GM12801 (cell line): ENCODE measurements around the gene RINL.

Experiments
- CTCF ChIP-seq: IDR thresholded peaks from one replicate; pipeline ENCODE4 v1.5.1; 2011; ENCODE audit warnings: control low read depth; ENCODE audit not compliant: insufficient read length; ENCODE audit errors: extremely low read depth

RINL gene

DNA sequence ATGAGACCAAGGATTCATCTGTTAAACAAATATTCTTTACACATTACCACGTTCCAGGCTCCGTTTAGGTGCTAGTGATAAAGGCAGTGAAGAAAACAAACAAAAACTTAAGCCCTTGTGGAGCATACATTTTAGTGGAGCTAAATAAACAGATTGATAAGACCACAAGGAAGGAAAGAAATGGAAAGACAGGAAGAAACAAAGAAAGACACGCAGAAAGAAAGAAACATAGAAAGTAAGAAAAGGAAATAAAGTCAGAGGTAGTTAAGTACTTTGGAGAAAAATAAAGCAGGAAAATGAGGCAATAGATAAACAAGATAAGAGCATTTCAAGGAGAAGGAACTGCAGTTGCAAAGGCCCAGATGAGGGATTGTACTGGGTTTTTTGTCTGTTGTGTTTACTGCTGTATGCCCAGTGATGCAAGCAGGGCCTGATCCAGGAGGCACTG lies 22.7 kb upstream of the RINL start:
- TF ChIP-seq CTCF = no peak

- no peak for TF ChIP-seq CTCF
Observed at GRCh38 chr19:38900202-38900629, 22.1 kb upstream of the RINL start.

DNA sequence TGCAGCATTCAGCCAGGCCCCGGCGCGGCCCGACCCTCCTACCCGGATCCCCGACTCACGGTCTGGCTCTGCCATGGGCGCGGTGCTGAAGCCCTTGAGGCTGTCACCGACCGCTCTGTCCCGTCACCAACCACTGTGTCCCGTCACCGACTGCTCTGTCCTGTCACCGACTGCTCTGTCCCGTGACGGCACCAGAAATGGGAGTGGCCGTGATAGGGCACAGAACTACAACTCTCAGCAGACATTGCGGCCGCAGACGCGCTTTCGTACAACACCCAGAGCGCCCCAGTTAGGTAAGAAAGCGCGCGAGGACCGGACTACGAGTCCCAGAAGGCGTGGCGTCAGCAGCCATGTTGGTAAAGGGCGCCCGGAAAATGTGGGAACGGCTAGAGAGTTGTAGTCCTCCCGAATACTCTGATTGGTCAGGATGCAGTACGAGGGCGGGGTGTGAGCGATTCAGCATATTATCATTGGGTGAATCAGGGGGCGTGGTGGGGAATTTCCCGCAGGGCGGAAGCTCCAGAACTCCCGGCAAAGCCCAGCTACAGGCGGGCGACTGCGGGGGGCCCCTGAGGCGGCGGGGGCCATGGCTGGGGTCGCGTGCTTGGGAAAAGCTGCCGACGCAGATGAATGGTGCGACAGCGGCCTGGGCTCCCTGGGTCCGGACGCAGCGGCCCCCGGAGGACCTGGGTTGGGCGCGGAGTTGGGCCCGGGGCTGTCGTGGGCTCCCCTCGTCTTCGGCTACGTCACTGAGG lies 21.5 kb upstream of the RINL start, which contains the start of the genes NFKBIB and SIRT2:
TSS of gene NFKBIB (plus strand) at position 523 of the 755 bp plus-strand sequence. CDS start at position 587, 64 bp downstream.
TSS of gene SIRT2 (minus strand) at position 172 of the 755 bp plus-strand sequence. CDS start at position 75, 97 bp downstream.
- TF ChIP-seq CTCF = no peak

- no peak for TF ChIP-seq CTCF
Observed at GRCh38 chr19:38898788-38899446, 20.8 kb upstream of the RINL start.

DNA sequence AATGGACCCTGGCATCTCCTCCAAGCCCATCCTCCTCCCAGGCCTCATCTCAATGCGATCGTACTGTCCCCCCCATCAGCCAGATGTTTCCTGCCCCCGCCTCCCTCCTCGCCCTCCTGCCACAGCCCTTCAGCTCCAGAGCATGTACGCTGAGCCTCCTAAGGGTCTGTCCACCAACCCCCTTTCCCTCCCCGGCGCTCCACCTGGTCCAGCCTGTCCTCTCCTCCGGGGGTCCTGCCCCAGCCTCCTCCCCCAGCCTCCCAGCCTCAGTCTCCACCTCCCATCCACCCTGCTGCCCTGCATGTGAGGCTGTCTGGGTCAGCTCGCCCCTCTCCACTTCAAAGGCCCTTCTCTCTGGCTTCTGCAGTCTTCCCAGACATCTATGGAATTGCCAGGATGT lies 16.9 kb upstream of the RINL start:
- TF ChIP-seq CTCF = no peak

DNA sequence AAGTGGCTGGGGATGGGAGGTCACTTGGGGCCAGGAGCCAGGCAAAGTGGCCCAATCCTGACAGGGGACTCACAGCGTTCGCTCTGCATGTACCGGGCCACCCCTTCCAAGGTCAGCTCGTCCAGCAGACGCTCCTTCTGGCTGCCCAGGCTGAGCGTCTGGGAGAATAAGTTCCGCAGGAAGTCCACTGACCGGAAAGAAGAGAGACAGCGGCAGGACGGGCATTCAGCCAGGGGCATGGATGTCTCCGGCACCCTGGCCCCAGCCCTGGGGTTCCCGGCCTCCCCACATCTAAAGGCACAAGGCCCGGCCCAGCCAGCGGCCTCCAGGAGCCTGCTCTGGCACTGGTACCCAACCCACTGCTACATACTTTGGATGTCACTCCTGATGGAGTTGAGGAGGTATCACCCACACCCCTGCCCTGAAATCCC lies 15.3 kb upstream of the RINL start:
- no peak for TF ChIP-seq CTCF

- TF ChIP-seq CTCF = no peak
Observed at GRCh38 chr19:38892841-38893240, 14.8 kb upstream of the RINL start.
